ENCODE data around the gene GCHFR.

DNA sequence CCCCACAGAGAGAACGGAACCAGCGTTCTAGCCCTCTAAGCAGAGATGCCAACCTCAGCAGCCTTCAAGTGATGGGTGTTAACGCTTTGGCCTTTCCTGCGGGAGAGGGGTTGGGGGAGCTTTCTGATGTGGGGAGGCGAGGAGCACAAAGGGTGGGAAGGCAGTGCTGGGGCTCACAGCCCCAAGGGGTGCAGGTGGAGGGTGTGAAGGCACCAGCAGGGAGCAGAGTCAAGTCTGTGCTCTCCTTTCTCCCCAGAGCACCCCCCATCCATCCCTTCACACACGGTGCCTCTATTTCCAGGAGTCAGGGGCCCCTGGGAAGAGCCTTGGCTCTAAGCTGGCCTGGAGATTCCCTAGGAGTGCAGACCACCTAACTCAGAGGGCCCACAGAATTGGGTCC lies 10.0 kb downstream of the GCHFR start:
- TF ChIP-seq, protein P1, sequence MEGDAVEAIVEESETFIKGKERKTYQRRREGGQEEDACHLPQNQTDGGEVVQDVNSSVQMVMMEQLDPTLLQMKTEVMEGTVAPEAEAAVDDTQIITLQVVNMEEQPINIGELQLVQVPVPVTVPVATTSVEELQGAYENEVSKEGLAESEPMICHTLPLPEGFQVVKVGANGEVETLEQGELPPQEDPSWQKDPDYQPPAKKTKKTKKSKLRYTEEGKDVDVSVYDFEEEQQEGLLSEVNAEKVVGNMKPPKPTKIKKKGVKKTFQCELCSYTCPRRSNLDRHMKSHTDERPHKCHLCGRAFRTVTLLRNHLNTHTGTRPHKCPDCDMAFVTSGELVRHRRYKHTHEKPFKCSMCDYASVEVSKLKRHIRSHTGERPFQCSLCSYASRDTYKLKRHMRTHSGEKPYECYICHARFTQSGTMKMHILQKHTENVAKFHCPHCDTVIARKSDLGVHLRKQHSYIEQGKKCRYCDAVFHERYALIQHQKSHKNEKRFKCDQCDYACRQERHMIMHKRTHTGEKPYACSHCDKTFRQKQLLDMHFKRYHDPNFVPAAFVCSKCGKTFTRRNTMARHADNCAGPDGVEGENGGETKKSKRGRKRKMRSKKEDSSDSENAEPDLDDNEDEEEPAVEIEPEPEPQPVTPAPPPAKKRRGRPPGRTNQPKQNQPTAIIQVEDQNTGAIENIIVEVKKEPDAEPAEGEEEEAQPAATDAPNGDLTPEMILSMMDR (IDR thresholded peaks at IDR 0.05), result no peak
- no peak for TF ChIP-seq POLR2A (IDR thresholded peaks at IDR 0.05)
